ENCODE results near the gene LRRC7.

LRRC7 gene

DNA sequence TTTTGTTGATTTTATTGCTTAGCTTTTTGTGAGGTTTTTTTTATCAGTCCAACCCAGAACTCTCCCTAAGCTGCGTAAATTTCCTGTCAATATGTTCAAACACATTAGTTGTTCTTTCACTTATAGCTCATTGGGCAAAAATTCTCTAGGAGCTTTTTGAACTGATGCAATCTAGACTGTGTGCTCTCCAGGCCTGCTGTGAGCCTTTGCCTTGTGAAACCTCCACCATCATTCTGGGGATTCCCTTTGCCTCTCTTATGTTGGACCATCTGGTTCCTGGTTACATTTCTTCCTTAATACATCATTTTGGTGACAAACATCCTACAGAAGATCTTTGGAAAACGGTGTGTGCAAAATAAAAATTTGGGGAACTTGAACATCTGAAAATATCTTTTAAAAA, 247.2 kb downstream of the LRRC7 start:
- ATAC-seq (ENCODE audit: insufficient read depth, low read depth) = no peak
- no peak overlapping the region for H3K27ac ChIP-seq (ENCODE audit: low read length)
- H4K20me1 ChIP-seq (ENCODE audit: insufficient read depth, low read length) = no peaks in the 10 kb centered on the region
- H3K79me2 ChIP-seq (ENCODE audit: insufficient read depth, low read length) = no peaks in the 10 kb centered on the region
- H3K4me1 ChIP-seq (ENCODE audit: insufficient read depth, low read length) = no peaks in the 10 kb centered on the region
- no peak for DNase-seq
- no peak overlapping the region for H3K4me3 ChIP-seq (ENCODE audit: low read depth in 1 of 2, low read length in 2 of 2)
- no peak overlapping the region for H2AFZ ChIP-seq (ENCODE audit: low read depth, low read length)
- H3K4me2 ChIP-seq (ENCODE audit: insufficient read depth, low read length) = no peak overlapping the region
- no peak for TF ChIP-seq CTCF (IDR thresholded peaks at IDR 0.05; ENCODE audit: borderline replicate concordance, extremely low read depth, low read length, poor library complexity, severe bottlenecking)
- H3K27me3 ChIP-seq (ENCODE audit: insufficient read depth, low read length, poor library complexity) = no peaks in the 10 kb centered on the region
- H3K36me3 ChIP-seq (ENCODE audit: insufficient read depth, low read length) = no peaks in the 10 kb centered on the region
- H3K9me3 ChIP-seq (ENCODE audit: insufficient read depth, low read length, severe bottlenecking) = no peaks in the 10 kb centered on the region
- H3K9ac ChIP-seq (ENCODE audit: low read depth, low read length) = no peak overlapping the region

- Histone ChIP-seq H3K27ac (ENCODE audit: low read length) (no peak overlapping the region), H3K36me3 (ENCODE audit: insufficient read depth, low read length) (no peaks in the 10 kb centered on the region), H2AFZ (ENCODE audit: low read depth, low read length) (no peak overlapping the region), H3K79me2 (ENCODE audit: insufficient read depth, low read length) (no peaks in the 10 kb centered on the region), H3K4me1 (ENCODE audit: insufficient read depth, low read length) (no peaks in the 10 kb centered on the region), H3K27me3 (ENCODE audit: insufficient read depth, low read length, poor library complexity) (no peaks in the 10 kb centered on the region), H3K9ac (ENCODE audit: low read depth, low read length) (no peak overlapping the region), H3K9me3 (ENCODE audit: insufficient read depth, low read length, severe bottlenecking) (no peaks in the 10 kb centered on the region), H3K4me2 (ENCODE audit: insufficient read depth, low read length) (no peak overlapping the region), H3K4me3 (ENCODE audit: low read depth in 1 of 2, low read length in 2 of 2) (no peak overlapping the region), H4K20me1 (ENCODE audit: insufficient read depth, low read length) (no peaks in the 10 kb centered on the region)
- DNase-seq = no peak
- no peak for TF ChIP-seq EZH2 (IDR thresholded peaks at IDR 0.05; ENCODE audit: borderline replicate concordance, low read depth, low read length, severe bottlenecking)
- TF ChIP-seq CTCF (IDR thresholded peaks at IDR 0.05; ENCODE audit: borderline replicate concordance, extremely low read depth, low read length, poor library complexity, severe bottlenecking) = no peak
- ATAC-seq (ENCODE audit: insufficient read depth, low read depth) = no peak
Observed at GRCh38 chr1:69824932-69825331, 257.2 kb downstream of the LRRC7 start.

- TF ChIP-seq EZH2 (IDR thresholded peaks at IDR 0.05; ENCODE audit: borderline replicate concordance, low read depth, low read length, severe bottlenecking) = no peak
- no peak for TF ChIP-seq CTCF (IDR thresholded peaks at IDR 0.05; ENCODE audit: borderline replicate concordance, extremely low read depth, low read length, poor library complexity, severe bottlenecking)
- DNase-seq (no peak), ATAC-seq (ENCODE audit: insufficient read depth, low read depth) (no peak)
- Histone ChIP-seq H3K4me3 (ENCODE audit: low read depth in 1 of 2, low read length in 2 of 2) (no peak overlapping the region), H3K9ac (ENCODE audit: low read depth, low read length) (no peak overlapping the region), H3K27ac (ENCODE audit: low read length) (no peak overlapping the region), H3K4me1 (ENCODE audit: insufficient read depth, low read length) (no peaks in the 10 kb centered on the region), H3K27me3 (ENCODE audit: insufficient read depth, low read length, poor library complexity) (no peaks in the 10 kb centered on the region), H3K9me3 (ENCODE audit: insufficient read depth, low read length, severe bottlenecking) (no peaks in the 10 kb centered on the region), H2AFZ (ENCODE audit: low read depth, low read length) (no peak overlapping the region), H3K4me2 (ENCODE audit: insufficient read depth, low read length) (no peak overlapping the region), H4K20me1 (ENCODE audit: insufficient read depth, low read length) (no peaks in the 10 kb centered on the region), H3K79me2 (ENCODE audit: insufficient read depth, low read length) (no peaks in the 10 kb centered on the region), H3K36me3 (ENCODE audit: insufficient read depth, low read length) (no peaks in the 10 kb centered on the region)
Observed at GRCh38 chr1:69827732-69828131, 260.0 kb downstream of the LRRC7 start.

DNA sequence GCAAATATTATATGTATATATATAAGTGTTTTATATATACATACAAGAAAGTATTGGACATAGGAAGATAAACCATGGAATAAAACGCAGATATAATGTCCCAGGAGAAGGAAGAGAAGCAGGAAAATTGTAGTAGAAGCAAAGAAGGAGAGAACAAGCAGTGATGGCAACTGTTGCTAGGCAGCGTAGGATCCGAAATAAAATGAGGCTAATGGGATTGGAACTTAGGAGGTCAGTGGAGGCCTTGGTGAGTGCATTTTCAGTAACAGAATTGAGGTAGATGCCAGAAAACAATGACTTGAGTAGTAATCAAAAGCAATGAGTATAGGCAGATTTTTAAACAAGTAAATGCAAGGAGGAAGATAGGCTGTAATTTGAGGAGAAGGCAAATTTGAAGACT, 265.8 kb downstream of the LRRC7 start:
- no peaks in the 10 kb centered on the region for H4K20me1 ChIP-seq (ENCODE audit: insufficient read depth, low read length)
- H2AFZ ChIP-seq (ENCODE audit: low read depth, low read length) = no peak overlapping the region
- no peaks in the 10 kb centered on the region for H3K36me3 ChIP-seq (ENCODE audit: insufficient read depth, low read length)
- no peak overlapping the region for H3K9ac ChIP-seq (ENCODE audit: low read depth, low read length)
- no peak overlapping the region for H3K4me3 ChIP-seq (ENCODE audit: low read depth in 1 of 2, low read length in 2 of 2)
- DNase-seq (no peak), ATAC-seq (ENCODE audit: insufficient read depth, low read depth) (no peak)
- no peaks in the 10 kb centered on the region for H3K9me3 ChIP-seq (ENCODE audit: insufficient read depth, low read length, severe bottlenecking)
- TF ChIP-seq CTCF (IDR thresholded peaks at IDR 0.05; ENCODE audit: borderline replicate concordance, extremely low read depth, low read length, poor library complexity, severe bottlenecking) = no peak
- no peak for TF ChIP-seq EZH2 (IDR thresholded peaks at IDR 0.05; ENCODE audit: borderline replicate concordance, low read depth, low read length, severe bottlenecking)
- no peaks in the 10 kb centered on the region for H3K4me1 ChIP-seq (ENCODE audit: insufficient read depth, low read length)
- H3K4me2 ChIP-seq (ENCODE audit: insufficient read depth, low read length) = no peak overlapping the region
- H3K79me2 ChIP-seq (ENCODE audit: insufficient read depth, low read length) = no peaks in the 10 kb centered on the region
- no peak overlapping the region for H3K27ac ChIP-seq (ENCODE audit: low read length)
- no peaks in the 10 kb centered on the region for H3K27me3 ChIP-seq (ENCODE audit: insufficient read depth, low read length, poor library complexity)

All from DND-41 (cell line).